ENCODE results near the gene USF3.

DNA sequence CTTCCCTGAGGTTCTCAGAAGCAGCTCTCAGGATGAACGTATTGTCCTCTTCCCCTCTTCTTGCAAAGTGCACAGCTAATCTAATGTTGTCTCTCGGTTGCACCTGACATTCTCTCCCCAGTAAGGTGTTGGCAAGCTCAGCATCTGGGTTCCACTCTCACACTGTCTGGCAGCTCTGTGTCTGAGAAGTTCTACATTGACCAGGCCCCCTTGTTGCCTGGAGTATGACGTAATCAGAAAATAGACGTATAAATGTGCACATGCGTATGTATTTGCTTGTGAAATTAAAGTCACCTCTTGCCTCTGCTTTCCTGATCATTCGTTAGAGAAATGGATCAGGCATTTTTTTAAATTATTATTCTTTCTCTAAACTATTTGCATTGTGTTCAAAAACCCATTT lies 67.7 kb downstream of the USF3 start:
- TF ChIP-seq, protein P1, sequence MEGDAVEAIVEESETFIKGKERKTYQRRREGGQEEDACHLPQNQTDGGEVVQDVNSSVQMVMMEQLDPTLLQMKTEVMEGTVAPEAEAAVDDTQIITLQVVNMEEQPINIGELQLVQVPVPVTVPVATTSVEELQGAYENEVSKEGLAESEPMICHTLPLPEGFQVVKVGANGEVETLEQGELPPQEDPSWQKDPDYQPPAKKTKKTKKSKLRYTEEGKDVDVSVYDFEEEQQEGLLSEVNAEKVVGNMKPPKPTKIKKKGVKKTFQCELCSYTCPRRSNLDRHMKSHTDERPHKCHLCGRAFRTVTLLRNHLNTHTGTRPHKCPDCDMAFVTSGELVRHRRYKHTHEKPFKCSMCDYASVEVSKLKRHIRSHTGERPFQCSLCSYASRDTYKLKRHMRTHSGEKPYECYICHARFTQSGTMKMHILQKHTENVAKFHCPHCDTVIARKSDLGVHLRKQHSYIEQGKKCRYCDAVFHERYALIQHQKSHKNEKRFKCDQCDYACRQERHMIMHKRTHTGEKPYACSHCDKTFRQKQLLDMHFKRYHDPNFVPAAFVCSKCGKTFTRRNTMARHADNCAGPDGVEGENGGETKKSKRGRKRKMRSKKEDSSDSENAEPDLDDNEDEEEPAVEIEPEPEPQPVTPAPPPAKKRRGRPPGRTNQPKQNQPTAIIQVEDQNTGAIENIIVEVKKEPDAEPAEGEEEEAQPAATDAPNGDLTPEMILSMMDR (IDR thresholded peaks at IDR 0.05; ENCODE audit: poor library complexity, severe bottlenecking): no peak
- no peak for TF ChIP-seq RAD21 (conservative IDR thresholded peaks at IDR 0.05)
- TF ChIP-seq EZH2 (IDR thresholded peaks at IDR 0.05; ENCODE audit: borderline replicate concordance, insufficient read depth, low read length, poor library complexity, severe bottlenecking): no peak
- TF ChIP-seq EP300 (conservative IDR thresholded peaks at IDR 0.05; ENCODE audit: poor library complexity, severe bottlenecking): no peak
- no peak for TF ChIP-seq POLR2AphosphoS5 (IDR thresholded peaks at IDR 0.05)
- TF ChIP-seq, protein P2, sequence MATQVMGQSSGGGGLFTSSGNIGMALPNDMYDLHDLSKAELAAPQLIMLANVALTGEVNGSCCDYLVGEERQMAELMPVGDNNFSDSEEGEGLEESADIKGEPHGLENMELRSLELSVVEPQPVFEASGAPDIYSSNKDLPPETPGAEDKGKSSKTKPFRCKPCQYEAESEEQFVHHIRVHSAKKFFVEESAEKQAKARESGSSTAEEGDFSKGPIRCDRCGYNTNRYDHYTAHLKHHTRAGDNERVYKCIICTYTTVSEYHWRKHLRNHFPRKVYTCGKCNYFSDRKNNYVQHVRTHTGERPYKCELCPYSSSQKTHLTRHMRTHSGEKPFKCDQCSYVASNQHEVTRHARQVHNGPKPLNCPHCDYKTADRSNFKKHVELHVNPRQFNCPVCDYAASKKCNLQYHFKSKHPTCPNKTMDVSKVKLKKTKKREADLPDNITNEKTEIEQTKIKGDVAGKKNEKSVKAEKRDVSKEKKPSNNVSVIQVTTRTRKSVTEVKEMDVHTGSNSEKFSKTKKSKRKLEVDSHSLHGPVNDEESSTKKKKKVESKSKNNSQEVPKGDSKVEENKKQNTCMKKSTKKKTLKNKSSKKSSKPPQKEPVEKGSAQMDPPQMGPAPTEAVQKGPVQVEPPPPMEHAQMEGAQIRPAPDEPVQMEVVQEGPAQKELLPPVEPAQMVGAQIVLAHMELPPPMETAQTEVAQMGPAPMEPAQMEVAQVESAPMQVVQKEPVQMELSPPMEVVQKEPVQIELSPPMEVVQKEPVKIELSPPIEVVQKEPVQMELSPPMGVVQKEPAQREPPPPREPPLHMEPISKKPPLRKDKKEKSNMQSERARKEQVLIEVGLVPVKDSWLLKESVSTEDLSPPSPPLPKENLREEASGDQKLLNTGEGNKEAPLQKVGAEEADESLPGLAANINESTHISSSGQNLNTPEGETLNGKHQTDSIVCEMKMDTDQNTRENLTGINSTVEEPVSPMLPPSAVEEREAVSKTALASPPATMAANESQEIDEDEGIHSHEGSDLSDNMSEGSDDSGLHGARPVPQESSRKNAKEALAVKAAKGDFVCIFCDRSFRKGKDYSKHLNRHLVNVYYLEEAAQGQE (IDR thresholded peaks at IDR 0.05; ENCODE audit: borderline replicate concordance): no peak
- no peak for TF ChIP-seq TAF1 (IDR thresholded peaks at IDR 0.05; ENCODE audit: low read depth)

Measured in neural cell (in vitro differentiated cells).